ENCODE measurements around the gene PLS3. TPM values are rescaled to one million over a fixed set of nuclear protein-coding genes. Genes with fewer than 3 reads are reported as not detected.

The PLS3 gene
- total RNA-seq, 4 donors from 2014 or later: 76.8 to 84.0 (median 80.8) TPM

- H3K4me1 ChIP-seq: peaks cover 0 to 17% (median 12%) of the 10 kb centered on the region in 4 donors
- no peaks in the 10 kb centered on the region for H3K9me3 ChIP-seq
- DNase-seq (ENCODE audit: extremely low spot score): no peak
- H3K4me3 ChIP-seq: no peak overlapping the region
- 57% methylated on average over 5 of the region's 5 CpGs for WGBS
- TF ChIP-seq CTCF (IDR thresholded peaks at IDR 0.05): no peak
- TF ChIP-seq EP300 (IDR thresholded peaks at IDR 0.05): no peak
- no peak for TF ChIP-seq POLR2A (IDR thresholded peaks at IDR 0.05; ENCODE audit: low read depth)
- no peak for TF ChIP-seq POLR2AphosphoS5 (IDR thresholded peaks at IDR 0.05)
- no peaks in the 10 kb centered on the region for H3K27me3 ChIP-seq
- intact Hi-C loops (cut with DNase I): loop anchor here (5.0 to 10.0 kb wide), 2 partner anchors 38 to 195 kb away; no protein-coding TSS in a partner anchor
- peaks cover 0 to 43% (median 21%) of the 10 kb centered on the region in 4 donors for H3K36me3 ChIP-seq
- peak overlapping the region in 1 of 4 donors; percentile 26 for H3K27ac ChIP-seq (replicated peaks in 1 of 4)
Measured at GRCh38 chrX:115649461-115650063, 88.6 kb downstream of the PLS3 start.

GRCh38 chrX:115650449-115650848 is 89.5 kb downstream of the PLS3 start:
- Histone ChIP-seq H3K36me3 (peaks cover 0 to 36% (median 20%) of the 10 kb centered on the region in 4 donors), H3K4me3 (no peak overlapping the region), H3K27ac (replicated peaks in 1 of 4) (peak overlapping the region in 2 of 4 donors; percentile 5 to 31), H3K9me3 (no peaks in the 10 kb centered on the region), H3K4me1 (peaks cover 0 to 17% (median 12%) of the 10 kb centered on the region in 4 donors), H3K27me3 (no peaks in the 10 kb centered on the region)
- no peak for TF ChIP-seq POLR2AphosphoS5 (IDR thresholded peaks at IDR 0.05)
- TF ChIP-seq POLR2A (IDR thresholded peaks at IDR 0.05; ENCODE audit: low read depth): no peak
- TF ChIP-seq CTCF (IDR thresholded peaks at IDR 0.05): no peak
- TF ChIP-seq EP300 (IDR thresholded peaks at IDR 0.05): no peak
- no peak for DNase-seq (ENCODE audit: extremely low spot score)
- intact Hi-C loops (cut with DNase I): loop anchor here (5.0 kb wide), 1 partner anchor 37 kb away; no protein-coding TSS in a partner anchor

- Histone ChIP-seq H3K36me3 (peaks cover 0 to 32% (median 17%) of the 10 kb centered on the region in 4 donors), H3K9me3 (no peaks in the 10 kb centered on the region), H3K27me3 (no peaks in the 10 kb centered on the region), H3K4me1 (peaks cover 0 to 17% (median 12%) of the 10 kb centered on the region in 4 donors), H3K27ac (replicated peaks in 1 of 4) (peak overlapping the region in 2 of 4 donors; percentile 5 to 31), H3K4me3 (no peak overlapping the region)
- 0% methylated on average over 2 of the region's 2 CpGs for WGBS
- intact Hi-C loops (cut with DNase I): loop anchor here (5.0 kb wide), 1 partner anchor 36 kb away; no protein-coding TSS in a partner anchor
- no peak for DNase-seq (ENCODE audit: extremely low spot score)
- TF ChIP-seq CTCF (IDR thresholded peaks at IDR 0.05): peak; percentile 55 to 62 (median 58)
- TF ChIP-seq EP300 (IDR thresholded peaks at IDR 0.05): no peak
- TF ChIP-seq POLR2AphosphoS5 (IDR thresholded peaks at IDR 0.05): no peak
- TF ChIP-seq POLR2A (IDR thresholded peaks at IDR 0.05; ENCODE audit: low read depth): no peak
Measured at GRCh38 chrX:115650916-115651315, 89.9 kb downstream of the PLS3 start.

GRCh38 chrX:115652221-115652620 is 91.2 kb downstream of the PLS3 start:
- Histone ChIP-seq H3K27me3 (no peaks in the 10 kb centered on the region), H3K27ac (replicated peaks in 1 of 4) (no peak overlapping the region), H3K9me3 (no peaks in the 10 kb centered on the region), H3K36me3 (peaks cover 0 to 22% (median 9%) of the 10 kb centered on the region in 4 donors), H3K4me3 (no peak overlapping the region), H3K4me1 (peaks cover 0 to 17% (median 12%) of the 10 kb centered on the region in 4 donors)
- WGBS: 86% methylated on average over 5 of the region's 5 CpGs
- intact Hi-C loops (cut with DNase I): loop anchor here (5.0 kb wide), 1 partner anchor 35 kb away; no protein-coding TSS in a partner anchor
- no peak for TF ChIP-seq EP300 (IDR thresholded peaks at IDR 0.05)
- no peak for TF ChIP-seq CTCF (IDR thresholded peaks at IDR 0.05)
- TF ChIP-seq POLR2A (IDR thresholded peaks at IDR 0.05; ENCODE audit: low read depth): no peak
- TF ChIP-seq POLR2AphosphoS5 (IDR thresholded peaks at IDR 0.05): no peak
- no peak for DNase-seq (ENCODE audit: extremely low spot score)
